ENCODE results near the gene ISG20L2. TPM values are rescaled to one million over a fixed set of nuclear protein-coding genes. Genes with fewer than 3 reads are reported as not detected.
"Not testable (repeated sequence)": the region's sequence is repeated elsewhere in the genome, so short reads cannot be mapped to it uniquely, and the experiment has no call there.

Gene ISG20L2, protein sequence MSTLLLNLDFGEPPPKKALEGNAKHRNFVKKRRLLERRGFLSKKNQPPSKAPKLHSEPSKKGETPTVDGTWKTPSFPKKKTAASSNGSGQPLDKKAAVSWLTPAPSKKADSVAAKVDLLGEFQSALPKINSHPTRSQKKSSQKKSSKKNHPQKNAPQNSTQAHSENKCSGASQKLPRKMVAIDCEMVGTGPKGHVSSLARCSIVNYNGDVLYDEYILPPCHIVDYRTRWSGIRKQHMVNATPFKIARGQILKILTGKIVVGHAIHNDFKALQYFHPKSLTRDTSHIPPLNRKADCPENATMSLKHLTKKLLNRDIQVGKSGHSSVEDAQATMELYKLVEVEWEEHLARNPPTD
- total RNA-seq, result 55.7 and 59.7 TPM in 2 replicates

DNA sequence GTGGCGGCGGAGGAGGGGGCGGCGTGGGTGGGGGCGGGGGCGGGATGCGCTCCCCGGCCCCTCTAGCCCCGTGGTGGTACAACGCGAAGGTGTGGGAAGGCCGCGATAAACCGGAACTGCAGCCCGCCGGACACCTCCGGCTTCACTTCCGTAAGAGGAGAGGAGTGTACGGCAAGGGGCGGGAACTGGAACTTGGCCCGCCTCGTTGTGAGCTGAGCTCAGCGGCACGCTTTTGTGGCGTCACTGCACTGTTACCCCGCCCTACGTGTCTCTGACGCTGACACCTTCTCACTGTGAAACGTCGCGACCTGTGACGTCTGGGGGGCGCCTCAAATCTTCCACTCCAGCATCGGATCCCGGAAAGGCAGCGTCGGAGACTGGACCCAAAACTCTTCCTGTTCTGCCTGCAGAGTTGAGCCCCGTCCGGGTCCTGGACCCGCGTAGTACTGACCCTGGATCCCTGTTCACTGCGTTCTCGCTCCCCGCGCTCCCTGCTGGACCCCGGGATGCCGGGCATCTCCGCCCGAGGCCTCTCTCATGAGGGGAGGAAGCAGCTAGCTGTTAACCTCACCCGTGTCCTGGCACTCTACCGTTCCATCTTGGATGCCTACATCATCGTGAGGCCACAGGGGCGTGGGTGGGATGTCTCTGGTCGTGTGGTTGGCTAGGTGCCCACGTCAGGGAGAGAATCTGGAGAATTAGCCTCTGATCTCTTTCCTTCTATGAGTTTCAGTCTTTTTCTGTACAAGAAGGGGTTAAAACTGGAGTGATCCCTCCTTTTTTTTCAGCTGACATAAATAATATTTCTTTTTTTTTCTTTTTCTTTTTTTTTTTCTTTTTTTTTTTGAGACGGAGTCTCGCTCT, at the start of gene ISG20L2:
Gene ISG20L2, minus strand, starts transcription at position 168 of the 864 bp plus-strand sequence. CDS start 1,114 bp downstream, outside the sequence.
- intact Hi-C loops (cut with micrococcal nuclease), result loop anchor here (1.0 kb wide), 7 partner anchors 12 to 272 kb away; partner anchors contain the start of genes GPATCH4, HDGF, MRPL24 and PRCC

DNA sequence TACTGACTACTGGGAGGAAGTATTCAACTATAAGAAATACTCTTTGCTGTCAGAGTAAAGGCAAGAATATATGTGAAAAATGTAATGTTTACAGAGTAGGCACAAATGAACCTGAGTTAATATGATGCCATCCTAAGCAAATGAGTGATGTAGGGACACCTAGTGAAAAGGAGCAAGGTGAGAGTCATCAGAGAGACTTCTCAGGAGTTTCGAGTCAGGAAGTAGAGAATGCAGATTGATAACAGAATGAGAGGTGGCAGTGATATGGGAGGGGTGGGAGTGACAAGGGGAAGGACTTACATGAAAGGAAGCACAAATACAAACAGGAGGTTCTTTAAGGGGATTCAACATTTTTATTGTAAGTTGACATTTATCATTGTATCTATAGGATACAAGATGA, 49.0 kb upstream of the ISG20L2 start:
- intact Hi-C loops (cut with micrococcal nuclease), result no loop called here

DNA sequence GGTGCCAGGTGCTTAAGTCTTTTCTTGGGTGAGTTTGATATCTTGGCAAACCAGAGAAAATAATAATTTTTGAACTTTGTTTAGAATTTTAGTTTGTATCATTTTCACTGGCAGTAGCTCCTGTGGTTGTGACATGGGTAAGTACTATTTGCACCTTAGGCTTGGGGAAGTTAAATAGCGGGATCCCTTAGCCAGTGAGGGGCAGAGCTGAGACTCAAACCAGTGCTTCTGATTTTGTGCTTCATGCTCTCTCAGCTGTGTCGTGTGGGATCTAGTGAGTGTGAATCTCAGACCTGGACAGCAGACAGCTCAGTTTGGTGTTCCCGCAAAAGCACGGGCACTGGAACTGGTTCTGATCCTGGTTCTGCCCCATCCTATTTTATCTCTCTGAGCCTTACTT, 48.4 kb upstream of the ISG20L2 start:
- intact Hi-C loops (cut with micrococcal nuclease), result no loop called here

DNA sequence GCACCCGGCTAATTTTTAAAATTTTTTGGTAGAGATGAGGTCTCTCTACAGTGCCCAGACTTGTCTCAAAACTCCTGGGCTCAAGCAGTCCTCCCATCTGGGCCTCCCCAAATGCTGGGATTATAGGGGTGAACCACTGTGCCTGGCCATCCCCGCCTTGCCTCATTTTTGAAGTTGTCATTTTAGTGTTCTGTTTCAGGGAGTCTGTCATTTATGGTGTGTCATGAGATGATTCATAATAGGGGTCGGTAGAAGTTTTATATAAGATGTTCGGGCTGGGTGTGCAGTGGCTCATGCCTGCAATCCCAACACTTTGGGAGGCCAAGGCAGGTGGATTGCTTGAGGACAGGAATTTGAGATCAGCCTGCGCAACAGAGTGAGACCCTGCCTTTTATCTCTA, 47.2 kb upstream of the ISG20L2 start:
- intact Hi-C loops (cut with micrococcal nuclease), result no loop called here

GRCh38 chr1:156773607-156774006, 45.0 kb upstream of the ISG20L2 start:
- intact Hi-C loops (cut with micrococcal nuclease), result no loop called here

- intact Hi-C loops (cut with micrococcal nuclease), result no loop called here
Measured at GRCh38 chr1:156772728-156773497, 44.3 kb upstream of the ISG20L2 start.

DNA sequence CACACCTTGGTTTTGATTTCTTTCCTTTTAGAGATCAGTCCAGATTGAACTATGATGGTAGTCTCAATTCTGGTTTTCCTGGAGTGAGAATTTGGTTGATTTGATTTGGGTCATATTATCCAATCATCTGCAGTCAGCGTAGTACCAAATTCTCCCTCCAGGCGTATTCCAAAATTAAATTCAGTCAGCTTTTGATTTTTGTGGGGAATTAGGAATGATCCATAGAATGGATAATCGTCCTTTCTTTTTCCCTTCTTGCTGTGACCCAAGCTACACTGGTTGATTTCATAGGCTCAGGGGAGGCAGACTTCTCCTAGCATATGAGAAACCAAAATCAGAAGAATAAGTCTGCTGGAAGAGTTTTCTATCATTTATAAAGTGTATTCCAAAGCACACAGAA, 43.7 kb upstream of the ISG20L2 start:
- intact Hi-C loops (cut with micrococcal nuclease), result no loop called here

DNA sequence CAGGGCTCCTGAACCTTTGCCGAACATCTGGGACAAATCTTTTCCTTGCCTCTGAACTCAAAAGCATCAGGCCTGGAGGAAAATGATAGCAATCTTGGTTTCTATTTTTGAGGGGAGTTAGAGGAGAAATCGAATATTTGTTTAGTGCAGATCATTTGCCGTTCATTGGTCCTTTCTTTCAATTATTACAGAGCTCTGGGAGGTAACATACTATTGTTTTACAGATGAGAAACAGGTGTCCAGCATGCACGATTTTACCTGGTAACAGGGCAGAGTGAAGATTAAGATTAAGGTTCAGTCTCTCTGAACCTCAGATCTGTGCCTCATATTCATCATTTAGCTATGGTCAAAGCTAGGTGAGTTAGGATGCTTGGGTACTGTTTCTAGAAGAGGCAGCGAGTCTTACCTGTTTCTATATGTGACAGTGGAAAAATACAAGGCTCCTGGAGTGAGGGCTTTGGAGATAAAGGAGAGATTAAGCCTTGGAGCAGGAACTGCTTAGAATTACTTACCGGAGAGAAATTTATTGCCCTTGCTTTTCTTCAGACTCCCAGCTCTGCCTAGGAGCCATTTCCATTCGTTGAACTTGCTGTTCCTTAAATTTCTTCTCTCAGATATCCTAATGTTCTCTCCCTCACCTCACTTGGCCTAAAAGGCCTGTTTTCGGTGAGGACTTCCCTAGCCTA, 40.2 kb upstream of the ISG20L2 start:
- intact Hi-C loops (cut with micrococcal nuclease), result loop anchor here (1.0 kb wide), 1 partner anchor 144 kb away; no protein-coding TSS in a partner anchor

DNA sequence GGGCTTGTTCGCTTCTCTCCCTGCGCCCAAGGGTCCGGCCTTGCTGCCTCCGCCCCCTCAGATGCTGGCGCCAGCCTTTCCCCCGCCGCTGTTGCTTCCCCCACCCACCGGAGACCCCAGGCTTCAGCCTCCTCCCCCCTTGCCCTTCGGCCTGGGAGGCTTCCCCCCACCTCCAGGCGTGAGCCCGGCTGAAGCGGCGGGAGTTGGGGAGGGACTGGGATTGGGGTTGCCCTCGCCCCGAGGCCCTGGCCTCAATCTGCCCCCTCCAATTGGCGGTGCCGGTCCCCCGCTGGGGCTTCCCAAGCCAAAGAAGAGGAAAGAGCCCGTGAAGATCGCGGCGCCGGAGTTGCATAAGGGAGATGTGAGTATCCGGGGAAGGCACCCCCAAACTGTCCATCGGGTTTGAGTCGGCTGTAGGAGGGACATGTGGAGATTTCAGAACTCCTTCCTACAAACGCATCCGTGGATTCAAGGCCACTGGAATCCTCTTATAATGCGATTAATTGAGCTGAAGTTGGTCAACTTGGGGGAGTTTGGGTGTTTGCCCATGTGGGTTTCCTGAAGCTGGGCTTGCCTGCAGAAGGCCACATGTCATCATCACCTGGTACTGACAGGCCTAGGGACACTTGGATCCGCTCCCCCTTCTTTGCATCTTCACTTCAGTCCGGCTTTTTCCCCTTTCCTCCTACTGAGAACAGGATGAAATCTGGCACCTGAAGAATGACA, 39.5 kb upstream of the ISG20L2 start:
- intact Hi-C loops (cut with micrococcal nuclease), result loop anchor here (1.0 to 2.0 kb wide), 13 partner anchors 17 to 714 kb away; partner anchors contain the start of genes CCT3, ETV3, GPATCH4 and HDGF

GRCh38 chr1:156767101-156767878, 38.7 kb upstream of the ISG20L2 start, which contains the start of gene PRCC:
Gene PRCC (plus strand): TSS chr1:156767535. CDS start chr1:156767772, 237 bp downstream.
- intact Hi-C loops (cut with micrococcal nuclease), result loop anchor here (1.0 to 2.0 kb wide), 12 partner anchors 16 to 713 kb away; partner anchors contain the start of genes CCT3, ETV3, GPATCH4 and HDGF

DNA sequence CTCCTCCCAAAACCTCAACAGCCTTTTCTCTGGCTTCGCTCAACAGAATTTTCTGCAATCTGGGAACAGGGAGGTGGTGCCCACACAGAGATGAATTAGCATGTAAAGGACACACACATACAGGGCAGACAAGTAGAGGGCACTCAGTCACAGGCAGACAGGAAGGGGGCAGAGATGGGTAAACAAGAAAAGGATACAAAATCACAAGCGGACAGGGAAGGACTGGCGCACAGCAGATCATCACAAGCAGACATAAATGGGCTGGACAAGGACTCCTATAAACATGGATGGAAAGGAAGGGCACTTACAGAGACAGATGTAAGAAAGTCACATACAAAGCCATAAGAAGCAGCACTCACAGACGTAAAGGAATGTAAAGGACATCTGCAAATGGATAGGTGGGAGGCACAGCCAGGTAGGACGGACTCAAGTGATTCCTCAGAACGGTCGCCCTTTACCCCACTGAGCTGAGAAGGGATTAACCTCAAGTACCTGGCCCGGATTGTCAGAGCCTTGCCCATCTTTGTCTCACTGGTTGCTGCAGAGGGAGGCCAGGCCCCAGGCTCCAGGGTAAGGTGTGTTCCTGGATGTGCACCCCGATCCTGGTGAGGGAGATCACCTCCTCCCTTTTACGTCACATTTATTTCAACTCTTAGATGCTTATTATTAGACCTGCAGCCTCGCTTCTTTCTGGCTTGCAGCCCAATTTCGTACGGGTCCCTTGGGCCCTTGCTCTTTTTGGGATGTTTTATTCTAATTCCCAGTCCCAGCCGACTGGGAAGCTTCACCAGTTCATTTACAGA, 37.9 kb upstream of the ISG20L2 start:
- intact Hi-C loops (cut with micrococcal nuclease), result loop anchor here (1.0 to 2.0 kb wide), 12 partner anchors 15 to 712 kb away; partner anchors contain the start of genes CCT3, ETV3, GPATCH4 and HDGF

- intact Hi-C loops (cut with micrococcal nuclease), result loop anchor here (2.0 kb wide), 2 partner anchors 77 to 309 kb away; no protein-coding TSS in a partner anchor
Measured at GRCh38 chr1:156765666-156766065, 37.1 kb upstream of the ISG20L2 start.

DNA sequence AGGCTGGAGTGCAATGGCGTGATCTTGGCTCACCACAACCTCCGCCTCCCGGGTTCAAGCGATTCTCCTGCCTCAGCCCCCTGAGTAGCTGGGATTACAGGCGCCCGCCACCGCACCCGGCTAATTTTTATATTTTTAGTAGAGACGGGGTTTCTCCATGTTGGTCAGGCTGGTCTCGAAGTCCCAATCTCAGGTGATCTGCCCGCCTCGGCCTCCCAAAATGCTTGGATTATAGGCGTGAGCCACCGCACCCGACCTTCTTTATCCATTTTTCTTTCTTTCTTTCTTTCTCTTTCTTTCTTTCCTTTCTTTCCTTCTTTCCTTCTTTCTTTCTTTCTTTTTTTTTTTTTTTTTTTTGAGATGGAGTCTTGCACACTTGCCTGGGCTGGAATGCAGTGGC, 36.6 kb upstream of the ISG20L2 start:
- intact Hi-C loops (cut with micrococcal nuclease), result not testable (repeated sequence)

DNA sequence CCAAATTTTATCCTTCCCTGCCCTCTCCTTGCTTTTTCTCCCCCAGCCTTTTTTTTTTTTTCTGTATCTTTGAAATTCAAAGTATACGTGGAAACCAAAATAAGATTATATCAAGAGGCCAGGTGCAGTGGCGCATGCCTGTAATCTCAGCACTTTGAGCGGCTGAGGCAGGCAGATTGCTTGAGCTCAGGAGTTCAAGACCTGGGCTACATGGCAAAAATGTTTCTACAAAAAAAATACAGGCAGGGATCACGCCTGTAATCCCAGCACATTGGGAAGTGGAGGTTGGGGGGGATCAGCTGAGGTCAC, 32.2 kb upstream of the ISG20L2 start:
- intact Hi-C loops (cut with micrococcal nuclease), result no loop called here

GRCh38 chr1:156760092-156760795, 31.7 kb upstream of the ISG20L2 start:
- intact Hi-C loops (cut with micrococcal nuclease), result no loop called here

- intact Hi-C loops (cut with micrococcal nuclease), result not testable (repeated sequence)
Measured at GRCh38 chr1:156757572-156758253, 29.1 kb upstream of the ISG20L2 start.

DNA sequence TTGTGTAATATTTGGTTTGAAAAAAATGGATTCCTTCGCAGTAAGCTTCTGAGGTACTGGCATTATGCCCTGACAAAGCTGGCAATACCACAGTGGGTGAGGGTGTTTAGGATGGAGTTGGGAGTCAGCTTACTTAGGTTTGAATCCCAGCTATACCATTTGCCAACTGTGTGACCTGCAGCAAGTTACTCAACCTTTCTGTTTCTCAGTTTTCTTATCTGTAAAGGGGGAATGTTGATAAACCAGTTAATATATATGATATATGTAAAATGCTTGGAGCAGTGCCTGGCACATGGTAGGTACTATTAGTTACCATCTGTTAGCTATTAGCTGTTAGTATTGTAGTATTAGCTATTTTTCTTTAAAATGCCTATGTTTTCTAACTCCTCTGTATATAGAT, 27.8 kb upstream of the ISG20L2 start:
- intact Hi-C loops (cut with micrococcal nuclease), result no loop called here
